ENCODE data around the gene MCRIP1. TPM values are rescaled to one million over a fixed set of nuclear protein-coding genes. Genes with fewer than 3 reads are reported as not detected.

MCRIP1 gene
- polyA plus RNA-seq, 1 donor (not counting 4 experiments of a cell fraction or from before 2014, with no cell fraction given): 17.7 TPM

DNA sequence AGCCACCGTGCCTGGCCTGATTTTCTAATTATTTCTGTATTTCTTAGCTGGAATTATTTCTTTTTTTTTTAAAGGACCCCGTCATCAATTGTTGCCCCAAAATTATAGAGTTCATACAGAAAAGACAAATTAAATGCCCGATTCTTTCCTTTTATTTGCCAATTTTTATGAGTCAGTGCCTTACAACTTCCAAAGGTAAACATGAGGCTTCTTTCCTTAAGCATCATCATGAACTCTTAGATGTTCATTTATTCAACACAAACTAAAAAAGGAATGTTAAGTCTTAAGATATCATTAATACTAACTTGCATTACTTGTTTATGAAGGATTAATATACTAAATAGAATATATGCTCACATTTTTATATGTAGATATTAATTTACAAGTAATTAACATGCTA, 45.2 kb upstream of the MCRIP1 start:
- H3K9me1 ChIP-seq (ENCODE audit: control insufficient read depth, extremely low read depth, insufficient read depth, low read length): no peaks in the 10 kb centered on the region
- H3K9me3 ChIP-seq (ENCODE audit: control insufficient read depth, low read depth, low read length): no peaks in the 10 kb centered on the region
- no peaks in the 10 kb centered on the region for H3K27me3 ChIP-seq (ENCODE audit: control insufficient read depth, extremely low read depth, insufficient read depth, low read length)
- FAIRE-seq: no peak
- no peaks in the 10 kb centered on the region for H4K20me1 ChIP-seq (ENCODE audit: control insufficient read depth, extremely low read depth, insufficient read depth, low read length)
- no peak overlapping the region for H2AFZ ChIP-seq (ENCODE audit: control insufficient read depth, low read length)
- DNase-seq (ENCODE audit: low read depth, low spot score): no peak
- H3K79me2 ChIP-seq (ENCODE audit: control insufficient read depth, insufficient read depth, low read length): no peaks in the 10 kb centered on the region
- no peak overlapping the region for H3K27ac ChIP-seq (ENCODE audit: control insufficient read depth, insufficient read depth, low read length)
- no peak overlapping the region for H3K4me3 ChIP-seq (ENCODE audit: control insufficient read depth in 2 of 3, extremely low read depth in 1 of 3, insufficient read depth in 2 of 3, low read depth in 1 of 3, low read length in 3 of 3)
- TF ChIP-seq, protein P1, sequence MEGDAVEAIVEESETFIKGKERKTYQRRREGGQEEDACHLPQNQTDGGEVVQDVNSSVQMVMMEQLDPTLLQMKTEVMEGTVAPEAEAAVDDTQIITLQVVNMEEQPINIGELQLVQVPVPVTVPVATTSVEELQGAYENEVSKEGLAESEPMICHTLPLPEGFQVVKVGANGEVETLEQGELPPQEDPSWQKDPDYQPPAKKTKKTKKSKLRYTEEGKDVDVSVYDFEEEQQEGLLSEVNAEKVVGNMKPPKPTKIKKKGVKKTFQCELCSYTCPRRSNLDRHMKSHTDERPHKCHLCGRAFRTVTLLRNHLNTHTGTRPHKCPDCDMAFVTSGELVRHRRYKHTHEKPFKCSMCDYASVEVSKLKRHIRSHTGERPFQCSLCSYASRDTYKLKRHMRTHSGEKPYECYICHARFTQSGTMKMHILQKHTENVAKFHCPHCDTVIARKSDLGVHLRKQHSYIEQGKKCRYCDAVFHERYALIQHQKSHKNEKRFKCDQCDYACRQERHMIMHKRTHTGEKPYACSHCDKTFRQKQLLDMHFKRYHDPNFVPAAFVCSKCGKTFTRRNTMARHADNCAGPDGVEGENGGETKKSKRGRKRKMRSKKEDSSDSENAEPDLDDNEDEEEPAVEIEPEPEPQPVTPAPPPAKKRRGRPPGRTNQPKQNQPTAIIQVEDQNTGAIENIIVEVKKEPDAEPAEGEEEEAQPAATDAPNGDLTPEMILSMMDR (optimal IDR thresholded peaks at IDR 0.05 in 1 of 3, IDR thresholded peaks at IDR 0.05 in 1 of 3, conservative IDR thresholded peaks at IDR 0.05 in 1 of 3; ENCODE audit: extremely low read depth in 1 of 3, insufficient read depth in 2 of 3, low read length in 3 of 3): no peak
- no peak for TF ChIP-seq EZH2 (IDR thresholded peaks at IDR 0.05; ENCODE audit: low read length)
- peaks cover 2% of the 10 kb centered on the region for H3K4me1 ChIP-seq (ENCODE audit: control insufficient read depth, extremely low read depth, insufficient read depth, low read length)
- dilution Hi-C loops (cut with MboI; ENCODE audit: extremely low pct_ligation_motif_present, low sequenced_read_pairs): no loop called here
- no peak overlapping the region for H3K4me2 ChIP-seq (ENCODE audit: control insufficient read depth, extremely low read depth, insufficient read depth, low read depth, low read length)
- peaks cover 7 to 15% of the 10 kb centered on the region in 2 experiments for H3K36me3 ChIP-seq (ENCODE audit: control insufficient read depth in 2 of 2, extremely low read depth in 1 of 2, insufficient read depth in 2 of 2, low read length in 2 of 2)
- no peak overlapping the region for H3K9ac ChIP-seq (ENCODE audit: control insufficient read depth, extremely low read depth, insufficient read depth, low read length)

DNA sequence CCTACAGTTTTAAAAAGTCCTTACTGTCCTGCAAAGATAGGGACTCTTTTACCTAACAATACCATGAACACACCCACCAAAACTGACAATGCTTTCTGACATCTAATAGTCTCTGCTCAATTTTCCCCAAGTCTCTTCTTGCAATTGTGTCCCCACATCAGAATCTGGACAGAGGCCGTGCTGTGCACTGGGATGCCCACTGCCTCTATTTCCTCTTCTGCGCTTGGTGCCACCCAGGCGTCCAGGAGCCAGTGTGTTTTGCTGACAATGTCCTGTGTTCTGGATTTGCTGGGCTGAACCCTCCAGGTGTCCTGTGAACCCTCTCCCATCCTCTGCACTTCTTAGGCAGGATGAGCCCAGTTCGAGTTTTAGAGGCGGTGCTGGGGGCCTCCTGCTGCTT, 44.5 kb upstream of the MCRIP1 start:
- Histone ChIP-seq H4K20me1 (ENCODE audit: control insufficient read depth, extremely low read depth, insufficient read depth, low read length) (no peaks in the 10 kb centered on the region), H3K27ac (ENCODE audit: control insufficient read depth, insufficient read depth, low read length) (no peak overlapping the region), H3K4me1 (ENCODE audit: control insufficient read depth, extremely low read depth, insufficient read depth, low read length) (peaks cover 2% of the 10 kb centered on the region), H3K4me2 (ENCODE audit: control insufficient read depth, extremely low read depth, insufficient read depth, low read depth, low read length) (no peak overlapping the region), H3K27me3 (ENCODE audit: control insufficient read depth, extremely low read depth, insufficient read depth, low read length) (no peaks in the 10 kb centered on the region), H3K79me2 (ENCODE audit: control insufficient read depth, insufficient read depth, low read length) (no peaks in the 10 kb centered on the region), H3K36me3 (ENCODE audit: control insufficient read depth in 2 of 2, extremely low read depth in 1 of 2, insufficient read depth in 2 of 2, low read length in 2 of 2) (peaks cover 7 to 15% of the 10 kb centered on the region in 2 experiments), H3K4me3 (ENCODE audit: control insufficient read depth in 2 of 3, extremely low read depth in 1 of 3, insufficient read depth in 2 of 3, low read depth in 1 of 3, low read length in 3 of 3) (no peak overlapping the region), H3K9me3 (ENCODE audit: control insufficient read depth, low read depth, low read length) (no peaks in the 10 kb centered on the region), H3K9me1 (ENCODE audit: control insufficient read depth, extremely low read depth, insufficient read depth, low read length) (no peaks in the 10 kb centered on the region), H3K9ac (ENCODE audit: control insufficient read depth, extremely low read depth, insufficient read depth, low read length) (no peak overlapping the region), H2AFZ (ENCODE audit: control insufficient read depth, low read length) (no peak overlapping the region)
- no peak for TF ChIP-seq EZH2 (IDR thresholded peaks at IDR 0.05; ENCODE audit: low read length)
- dilution Hi-C loops (cut with MboI; ENCODE audit: extremely low pct_ligation_motif_present, low sequenced_read_pairs): no loop called here
- FAIRE-seq: no peak
- no peak for DNase-seq (ENCODE audit: low read depth, low spot score)
